GM12872 (cell line): ENCODE results near the gene KCNF1.

ENCODE experiments used
- CTCF ChIP-seq: IDR thresholded peaks from 3 replicates; pipeline ENCODE4 v1.5.1; 2011; ENCODE audit warnings: low read depth, mild to moderate bottlenecking, low read length, moderate library complexity; ENCODE audit not compliant: insufficient read depth

Gene KCNF1

GRCh38 chr2:10906926-10907625, 4.7 kb upstream of the KCNF1 start:
- no peak for TF ChIP-seq CTCF

- no peak for TF ChIP-seq CTCF
These were observed 3.5 kb upstream of the KCNF1 start for GRCh38 chr2:10908195-10908594.

- TF ChIP-seq CTCF = peak; percentile 48
These were observed 2.4 kb upstream of the KCNF1 start for GRCh38 chr2:10909050-10909995.

GRCh38 chr2:10909996-10910341, 1.8 kb upstream of the KCNF1 start:
- TF ChIP-seq CTCF = no peak

- TF ChIP-seq CTCF = no peak
These were observed 1.1 kb upstream of the KCNF1 start for GRCh38 chr2:10910625-10911024.

- no peak for TF ChIP-seq CTCF
These were observed 470 bp downstream of the KCNF1 start for GRCh38 chr2:10912076-10912731.

GRCh38 chr2:10912796-10913455, 1.2 kb downstream of the KCNF1 start:
- TF ChIP-seq CTCF = no peak
